OCI-LY3 (cell line): ENCODE results near the gene NDUFAB1.

Source experiments
- CTCF ChIP-seq: fragments of 200-600, 300-600 bp; sonication (generic); IDR thresholded peaks from 2 replicates; pipeline ENCODE4 v1.5.1; 2014; ENCODE audit warnings: antibody characterized with exemption, low read length, low read depth
- EZH2phosphoT487 ChIP-seq: fragments of 200-600 bp; shearing (Covaris generic); IDR thresholded peaks from 2 replicates; pipeline ENCODE4 v1.6.1; 2018; ENCODE audit warnings: antibody characterized with exemption, mixed run types, low read depth

GRCh38 chr16:23556881-23557778 is 39.0 kb downstream of the NDUFAB1 start, which contains the start of the genes EARS2 and UBFD1:
- TF ChIP-seq EZH2phosphoT487 (no peak), CTCF (peak; percentile 72)
